K562 (cell line): ENCODE results near the gene PPM1D. TPM values are rescaled to one million over a fixed set of nuclear protein-coding genes. Genes with fewer than 3 reads are reported as not detected.

ENCODE experiments used
- BCOR ChIP-seq: fragments of 450-650 bp; IDR thresholded peaks from 2 replicates; pipeline ENCODE4 v1.6.1; 2016
- CBX5 ChIP-seq: IDR thresholded peaks from 2 replicates; pipeline ENCODE4 v1.6.1; 2014; ENCODE audit warnings: low read depth, borderline replicate concordance
- CHD2 ChIP-seq: IDR thresholded peaks from 2 replicates; pipeline ENCODE4 v1.6.1; 2011; ENCODE audit warnings: low read depth, low read length
- E2F1 ChIP-seq: sonication (generic); formaldehyde crosslinking; IDR thresholded peaks from 2 replicates; pipeline ENCODE4 v1.8.1; 2023; ENCODE audit warnings: mild to moderate bottlenecking, missing genetic modification reagents, moderate library complexity
- FOS ChIP-seq: IDR thresholded peaks from 3 replicates; pipeline ENCODE4 v1.6.1; 2011; ENCODE audit not compliant: insufficient read length; ENCODE audit errors: extremely low read depth
- GABPA ChIP-seq: fragments of 200-800 bp; sonication (Bioruptor generic); conservative IDR thresholded peaks from 2 replicates; pipeline ENCODE4 v1.6.1; 2016; ENCODE audit warnings: low read depth, missing genetic modification characterization, missing compliant biosample characterization
- GABPB1 ChIP-seq: sonication (generic); formaldehyde crosslinking; IDR thresholded peaks from 2 replicates; pipeline ENCODE4 v1.8.0; 2022; ENCODE audit warnings: mild to moderate bottlenecking, missing genetic modification reagents
- GMEB1 ChIP-seq: fragments of 250-450 bp; sonication (Bioruptor Pico); IDR thresholded peaks from 2 replicates; pipeline ENCODE4 v1.4.0; 2020; ENCODE audit warnings: mild to moderate bottlenecking
- MAX ChIP-seq: sonication (generic); formaldehyde crosslinking; IDR thresholded peaks from 2 replicates; pipeline ENCODE4 v1.9.0; 2022; ENCODE audit warnings: mild to moderate bottlenecking, missing genetic modification reagents
- NCOA1 ChIP-seq: fragments of 450-650 bp; IDR thresholded peaks from 2 replicates; pipeline ENCODE4 v1.6.1; 2016; ENCODE audit warnings: low read depth
- NR2C2 ChIP-seq, 2 experiments: fragments of 200-800 bp in 1 of 2; sonication (Bioruptor generic) in 1 of 2; sonication (generic) in 1 of 2; formaldehyde crosslinking in 1 of 2; IDR thresholded peaks; 2 replicates each; pipeline versions ENCODE4 v1.6.1 to v1.8.0; 2016 to 2022; ENCODE audit warnings: mild to moderate bottlenecking in 1 of 2, missing compliant biosample characterization in 1 of 2, missing genetic modification characterization in 1 of 2, missing genetic modification reagents in 1 of 2
- POLR2H ChIP-seq: IDR thresholded peaks from 2 replicates; pipeline ENCODE4 v1.6.1; 2016; ENCODE audit warnings: missing genetic modification characterization, low read depth, mild to moderate bottlenecking, control low read depth, missing compliant biosample characterization, moderate library complexity
- SOX6 ChIP-seq: fragments of 450-650 bp; IDR thresholded peaks from 2 replicates; pipeline ENCODE4 v1.6.1; 2014; ENCODE audit warnings: mild to moderate bottlenecking
- TEAD1 ChIP-seq, 2 experiments: fragments of 450-650 bp in 1 of 2; sonication (generic) in 1 of 2; formaldehyde crosslinking; IDR thresholded peaks; 2 replicates each; pipeline versions ENCODE4 v1.4.0 to v1.8.0; 2020 to 2022; ENCODE audit warnings: mild to moderate bottlenecking in 2 of 2, missing genetic modification reagents in 1 of 2
- TFE3 ChIP-seq: fragments of 450-650 bp; formaldehyde crosslinking; IDR thresholded peaks from 2 replicates; pipeline ENCODE4 v1.4.0; 2020; ENCODE audit warnings: mild to moderate bottlenecking, mixed read lengths
- ZC3H4 ChIP-seq: sonication (generic); formaldehyde crosslinking; IDR thresholded peaks from 2 replicates; pipeline ENCODE4 v1.9.0; 2021; ENCODE audit warnings: missing genetic modification reagents, borderline replicate concordance
- ZFP91 ChIP-seq: sonication (generic); formaldehyde crosslinking; IDR thresholded peaks from 2 replicates; pipeline ENCODE4 v1.8.0; 2022; ENCODE audit warnings: mild to moderate bottlenecking, missing genetic modification reagents
- ZKSCAN8 ChIP-seq: fragments of 200-800 bp; sonication (Bioruptor generic); IDR thresholded peaks from 2 replicates; pipeline ENCODE4 v1.6.1; 2016; ENCODE audit warnings: missing genetic modification characterization, missing compliant biosample characterization
- ZNF124 ChIP-seq: sonication (generic); formaldehyde crosslinking; IDR thresholded peaks from 2 replicates; pipeline ENCODE4 v1.8.1; 2022; ENCODE audit warnings: missing genetic modification reagents
- ZNF24 ChIP-seq: fragments of 450-650 bp; IDR thresholded peaks from 2 replicates; pipeline ENCODE4 v1.6.1; 2016
- ZNF282 ChIP-seq: sonication (generic); formaldehyde crosslinking; IDR thresholded peaks from 2 replicates; pipeline ENCODE4 v1.8.1; 2023; ENCODE audit warnings: missing genetic modification reagents
- ZNF41 ChIP-seq: fragments of 250-450 bp; sonication (Bioruptor Pico); conservative IDR thresholded peaks from 2 replicates; pipeline ENCODE4 v1.4.0; 2020; ENCODE audit warnings: mild to moderate bottlenecking
- polyA plus RNA-seq, 8 experiments: library from polyadenylated mRNA; depleted of rRNA in 4 of 8; stranded (reverse) in 5 of 8; unstranded in 3 of 8; fragments of >200 nt; fragmentation: Nextera tagmentation in 2 of 8; fragmentation: Illumina TruSeq in 1 of 8; extraction: Ambion mirVana in 2 of 8; extraction: Trizol in 1 of 8; gene quantifications; 2 replicates each; pipeline versions ENCODE4 v1.2.1 to v1.2.3, GENCODE V29; 2011 to 2014; ENCODE audit warnings: inconsistent platforms in 1 of 8, missing spikeins in 1 of 8
- total RNA-seq, 7 experiments: library from RNA; depleted of rRNA in 6 of 7; stranded (reverse); fragments of >200 nt in 6 of 7; fragmentation: Illumina TruSeq in 2 of 7; extraction: Trizol in 2 of 7; gene quantifications; 2 replicates each; pipeline versions ENCODE4 v1.2.1 to v1.2.3, GENCODE V29; 2011 to 2021; ENCODE audit warnings: low replicate concordance in 1 of 7

The PPM1D gene
- total and polyA plus RNA-seq, 9 of the 15 experiments (the other 6 are each of a cell fraction or from before 2014, with no cell fraction given) = 2.1 to 19.0 (median 7.8) TPM

- TF ChIP-seq TEAD1 (CRISPR knock-in tag; IDR thresholded peaks at IDR 0.05) (peak in 1 of 2 experiments; percentile 50; a peak in 1 of 4 replicates), ZNF24 (peak; percentile 82), ZNF282 (CRISPR knock-in tag) (no peak), GABPA (tag) (no peak), GABPB1 (peak; percentile 60), GMEB1 (CRISPR knock-in tag) (peak; percentile 51), CHD2 (peak; percentile 94), ZC3H4 (no peak), ZFP91 (CRISPR knock-in tag) (no peak), SOX6 (peak; percentile 51; the same call in 1 of the 2 replicates), BCOR (peak; percentile 74), NCOA1 (no peak), CBX5 (no peak), MAX (CRISPR knock-in tag) (peak; percentile 76), ZNF124 (CRISPR knock-in tag) (no peak), FOS (peak; percentile 65), NR2C2 (CRISPR knock-in tag; IDR thresholded peaks at IDR 0.05) (no peak; the same call in 1 of the 2 replicates), NR2C2 (tag; IDR thresholded peaks at IDR 0.05) (peak; percentile 47; the same call in 1 of the 2 replicates), ZNF41 (CRISPR knock-in tag) (no peak), TFE3 (CRISPR knock-in tag) (no peak), POLR2H (peak; percentile 97), ZKSCAN8 (CRISPR knock-in tag) (no peak), E2F1 (peak; percentile 86; the same call in 1 of the 2 replicates)
Measured at GRCh38 chr17:60599620-60600489, at the start of gene PPM1D (continued).
